Right atrium auricular region (tissue), 2 donors: ENCODE results near the gene TCP10L. TPM values are rescaled to one million over a fixed set of nuclear protein-coding genes. Genes with fewer than 3 reads are reported as not detected.

Experiments used
- DNase-seq: peaks from one replicate; pipeline ENCODE4 v3.0.0-alpha.2; 2019; ENCODE audit warnings: low spot score
- H3K27ac ChIP-seq, 2 donors: fragments of 200-600 bp; sonication (generic); 1 replicate in 1 of 2; 2 replicates in 1 of 2; pipeline ENCODE4 v1.5.1; 2016 to 2019
- H3K27me3 ChIP-seq, 2 donors: fragments of 200-600 bp; sonication (generic); one replicate each; pipeline versions ENCODE4 v1.5.1 to v1.6.0; 2017 to 2019
- H3K36me3 ChIP-seq: fragments of 200-600 bp; sonication (generic); one replicate; pipeline ENCODE4 v1.5.1; 2016
- H3K4me1 ChIP-seq, 2 donors: fragments of 200-600 bp; sonication (generic); one replicate each; pipeline versions ENCODE4 v1.5.1 to v1.6.0; 2017 to 2019
- H3K4me3 ChIP-seq, 2 donors: fragments of 200-600 bp; sonication (generic); 1 replicate in 1 of 2; 2 replicates in 1 of 2; pipeline ENCODE4 v1.5.1; 2017 to 2019; ENCODE audit warnings: mild to moderate bottlenecking in 1 of 2, moderate library complexity in 1 of 2
- H3K9me3 ChIP-seq, 2 donors: fragments of 200-600 bp; sonication (generic); one replicate each; pipeline ENCODE4 v1.5.1; 2019
- total RNA-seq, 2 donors: library from RNA; depleted of rRNA; stranded (reverse); fragments of >200 nt; gene quantifications; one replicate each; pipeline ENCODE4 v1.1.0, GENCODE V29; 2016
- TF ChIP-seq, protein P1 (sequence below), 2 donors: fragments of 200-600 bp; sonication (generic); IDR thresholded peaks; one replicate each; pipeline ENCODE4 v1.5.1; 2019; ENCODE audit warnings: antibody characterized with exemption in 2 of 2

Gene TCP10L
- total RNA-seq, 2 donors from 2014 or later, result 1.1 TPM; not detected in 1

DNA sequence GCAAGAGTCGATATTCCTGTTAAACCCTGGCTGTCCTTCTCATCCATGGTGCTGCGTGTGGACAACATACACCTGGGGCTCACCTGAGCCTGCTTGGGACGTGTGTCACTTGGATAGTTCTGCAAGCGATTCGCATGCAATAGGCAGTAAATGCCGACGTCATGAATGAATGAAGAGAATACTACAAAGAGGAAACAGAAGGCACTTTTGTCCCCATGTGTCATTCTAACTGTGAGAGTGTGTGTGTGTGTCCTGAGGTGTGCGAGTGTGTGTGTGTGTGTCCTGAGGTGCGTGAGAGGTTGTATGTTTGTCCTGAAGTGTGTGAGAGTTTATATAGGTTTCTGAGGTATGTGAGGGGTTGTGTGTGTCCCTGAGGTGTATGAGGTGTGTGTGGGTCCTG, 647 bp upstream of the TCP10L start:
- H3K4me3 ChIP-seq, result no peak overlapping the region
- H3K4me1 ChIP-seq, result no peaks in the 10 kb centered on the region
- TF ChIP-seq, protein P1, sequence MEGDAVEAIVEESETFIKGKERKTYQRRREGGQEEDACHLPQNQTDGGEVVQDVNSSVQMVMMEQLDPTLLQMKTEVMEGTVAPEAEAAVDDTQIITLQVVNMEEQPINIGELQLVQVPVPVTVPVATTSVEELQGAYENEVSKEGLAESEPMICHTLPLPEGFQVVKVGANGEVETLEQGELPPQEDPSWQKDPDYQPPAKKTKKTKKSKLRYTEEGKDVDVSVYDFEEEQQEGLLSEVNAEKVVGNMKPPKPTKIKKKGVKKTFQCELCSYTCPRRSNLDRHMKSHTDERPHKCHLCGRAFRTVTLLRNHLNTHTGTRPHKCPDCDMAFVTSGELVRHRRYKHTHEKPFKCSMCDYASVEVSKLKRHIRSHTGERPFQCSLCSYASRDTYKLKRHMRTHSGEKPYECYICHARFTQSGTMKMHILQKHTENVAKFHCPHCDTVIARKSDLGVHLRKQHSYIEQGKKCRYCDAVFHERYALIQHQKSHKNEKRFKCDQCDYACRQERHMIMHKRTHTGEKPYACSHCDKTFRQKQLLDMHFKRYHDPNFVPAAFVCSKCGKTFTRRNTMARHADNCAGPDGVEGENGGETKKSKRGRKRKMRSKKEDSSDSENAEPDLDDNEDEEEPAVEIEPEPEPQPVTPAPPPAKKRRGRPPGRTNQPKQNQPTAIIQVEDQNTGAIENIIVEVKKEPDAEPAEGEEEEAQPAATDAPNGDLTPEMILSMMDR (IDR thresholded peaks at IDR 0.05), result no peak
- H3K36me3 ChIP-seq, result no peaks in the 10 kb centered on the region
- H3K9me3 ChIP-seq, result no peaks in the 10 kb centered on the region
- H3K27ac ChIP-seq, result no peak overlapping the region
- no peak for DNase-seq
- no peaks in the 10 kb centered on the region for H3K27me3 ChIP-seq

DNA sequence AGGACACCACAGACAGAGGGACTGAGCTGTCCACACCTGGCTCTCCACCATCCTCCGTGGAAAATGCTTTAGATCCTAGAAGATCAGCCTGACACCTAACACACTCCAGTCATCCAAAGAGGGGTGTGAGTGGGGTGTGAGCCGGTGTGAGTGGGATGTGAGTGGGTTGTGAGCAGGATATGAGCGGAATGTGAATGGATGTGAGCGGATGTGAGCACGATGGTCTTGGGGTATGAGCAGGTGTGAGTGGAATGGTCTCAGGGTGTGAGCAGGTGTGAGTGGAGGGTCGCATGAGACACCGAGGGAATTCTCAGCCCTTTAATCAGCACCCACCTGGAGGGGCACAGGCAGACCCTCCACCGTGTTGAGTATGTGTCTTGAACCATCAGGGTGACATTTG, 851 bp downstream of the TCP10L start:
- Histone ChIP-seq H3K9me3 (no peaks in the 10 kb centered on the region), H3K27me3 (no peaks in the 10 kb centered on the region), H3K4me3 (no peak overlapping the region), H3K27ac (no peak overlapping the region), H3K4me1 (no peaks in the 10 kb centered on the region), H3K36me3 (no peaks in the 10 kb centered on the region)
- DNase-seq, result no peak
- TF ChIP-seq, protein P1 (IDR thresholded peaks at IDR 0.05), result no peak

DNA sequence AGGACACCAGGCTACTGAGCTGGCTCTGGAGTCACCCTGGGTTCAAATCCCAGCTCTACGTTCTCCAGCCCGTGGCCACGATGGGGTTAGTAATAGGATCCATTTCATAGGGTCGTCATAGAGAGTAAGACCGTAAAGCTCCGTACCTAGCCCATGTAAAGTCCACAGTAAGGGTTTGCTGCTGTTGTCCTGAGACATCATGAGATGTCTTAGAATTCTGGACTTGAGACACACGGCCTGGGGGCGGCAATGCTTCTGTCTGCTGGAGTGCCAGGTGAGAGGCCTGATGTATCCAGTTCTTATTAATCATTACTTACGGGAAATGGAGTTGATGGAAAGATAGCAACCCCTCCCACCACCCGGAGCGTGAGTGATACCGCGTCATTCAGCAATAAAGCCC, 3.6 kb downstream of the TCP10L start:
- TF ChIP-seq, protein P1 (IDR thresholded peaks at IDR 0.05), result no peak
- H3K36me3 ChIP-seq, result peaks cover 7% of the 10 kb centered on the region
- no peaks in the 10 kb centered on the region for H3K27me3 ChIP-seq
- no peaks in the 10 kb centered on the region for H3K4me1 ChIP-seq
- DNase-seq, result no peak
- no peak overlapping the region for H3K27ac ChIP-seq
- H3K4me3 ChIP-seq, result no peak overlapping the region
- no peaks in the 10 kb centered on the region for H3K9me3 ChIP-seq

DNA sequence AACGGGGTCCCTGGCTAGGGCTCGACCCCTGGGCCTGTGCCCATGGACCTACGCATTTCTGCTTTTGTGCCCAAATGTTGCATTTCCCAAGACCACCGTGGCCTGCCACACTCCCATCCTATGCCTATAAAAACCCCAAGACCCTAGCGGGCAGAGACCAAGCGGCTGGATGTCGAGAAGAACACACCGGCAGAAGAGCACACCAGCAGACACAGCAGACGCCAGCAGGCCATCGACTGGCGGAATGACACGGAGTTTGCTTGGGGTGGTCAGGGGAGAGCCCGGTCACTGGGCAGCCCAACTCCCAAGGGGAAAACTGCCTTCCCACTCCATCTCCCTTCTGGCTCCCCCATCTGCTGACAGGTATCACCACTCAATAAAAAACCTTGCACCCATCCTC, 4.4 kb downstream of the TCP10L start:
- Histone ChIP-seq H3K9me3 (no peaks in the 10 kb centered on the region), H3K36me3 (peaks cover 7% of the 10 kb centered on the region), H3K4me1 (no peaks in the 10 kb centered on the region), H3K27ac (no peak overlapping the region), H3K27me3 (no peaks in the 10 kb centered on the region), H3K4me3 (no peak overlapping the region)
- TF ChIP-seq, protein P1 (IDR thresholded peaks at IDR 0.05), result no peak
- DNase-seq, result no peak

DNA sequence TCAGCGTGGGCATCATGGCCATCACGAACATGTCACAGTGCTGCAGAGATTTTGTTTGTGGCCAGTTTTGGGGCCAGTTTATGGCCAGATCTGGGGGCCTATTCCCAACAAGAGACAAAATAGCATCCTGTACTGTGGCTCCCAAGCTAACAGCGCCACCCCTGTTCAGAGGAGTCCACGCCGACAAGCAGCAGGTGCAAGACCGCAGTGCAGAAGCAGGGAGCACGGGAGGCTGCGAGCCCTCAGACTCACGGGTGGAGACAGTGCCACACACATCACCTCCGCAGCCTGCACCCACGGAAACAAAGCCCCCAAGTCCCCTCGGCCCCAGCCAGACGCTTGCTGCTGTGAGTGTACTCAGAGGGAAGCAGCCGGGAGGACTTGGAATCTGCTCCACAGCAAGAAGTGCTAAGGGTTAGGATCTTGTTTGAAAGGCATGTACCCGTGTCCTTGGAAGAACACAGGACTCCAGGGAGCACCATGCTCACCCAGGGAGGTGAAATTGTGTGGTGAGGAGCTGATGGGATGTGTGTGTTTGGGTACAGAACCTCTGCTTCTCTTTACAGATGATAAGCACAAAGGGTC, 7.1 kb downstream of the TCP10L start:
- no peak overlapping the region for H3K27ac ChIP-seq
- TF ChIP-seq, protein P1 (IDR thresholded peaks at IDR 0.05), result no peak
- no peaks in the 10 kb centered on the region for H3K4me1 ChIP-seq
- peaks cover 7% of the 10 kb centered on the region for H3K36me3 ChIP-seq
- no peak overlapping the region for H3K4me3 ChIP-seq
- no peaks in the 10 kb centered on the region for H3K9me3 ChIP-seq
- no peaks in the 10 kb centered on the region for H3K27me3 ChIP-seq
- no peak for DNase-seq

DNA sequence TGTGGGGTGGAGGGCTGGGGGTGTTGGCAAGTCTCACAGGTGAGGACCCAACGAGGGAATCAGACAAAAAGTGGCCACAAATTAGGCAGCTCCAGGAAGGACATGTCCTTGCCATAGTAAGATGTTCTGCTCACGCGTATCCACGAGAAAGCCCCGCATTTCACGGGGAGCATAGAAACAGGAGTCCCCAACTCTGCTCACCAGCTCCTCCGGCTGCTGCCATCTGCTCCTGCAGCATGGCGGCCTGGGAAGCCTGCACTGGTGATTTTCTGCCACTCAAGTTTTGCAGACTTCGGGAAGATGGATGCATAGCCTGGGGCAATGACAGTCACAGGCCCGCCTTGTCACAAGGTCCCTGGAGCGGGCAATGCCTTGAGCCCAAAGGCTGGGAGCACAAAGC, 9.3 kb downstream of the TCP10L start:
- Histone ChIP-seq H3K36me3 (peaks cover 7% of the 10 kb centered on the region), H3K27me3 (no peaks in the 10 kb centered on the region), H3K4me3 (no peak overlapping the region), H3K9me3 (no peaks in the 10 kb centered on the region), H3K27ac (no peak overlapping the region), H3K4me1 (no peaks in the 10 kb centered on the region)
- TF ChIP-seq, protein P1 (IDR thresholded peaks at IDR 0.05), result no peak
- DNase-seq, result no peak
